GM04504 (cell line): Measurements from ENCODE around the gene CD22.

Experiments used
- DNase-seq: peaks from one replicate; pipeline ENCODE4 v3.0.0-alpha.2; 2012; ENCODE audit warnings: low read depth

CD22 gene

DNA sequence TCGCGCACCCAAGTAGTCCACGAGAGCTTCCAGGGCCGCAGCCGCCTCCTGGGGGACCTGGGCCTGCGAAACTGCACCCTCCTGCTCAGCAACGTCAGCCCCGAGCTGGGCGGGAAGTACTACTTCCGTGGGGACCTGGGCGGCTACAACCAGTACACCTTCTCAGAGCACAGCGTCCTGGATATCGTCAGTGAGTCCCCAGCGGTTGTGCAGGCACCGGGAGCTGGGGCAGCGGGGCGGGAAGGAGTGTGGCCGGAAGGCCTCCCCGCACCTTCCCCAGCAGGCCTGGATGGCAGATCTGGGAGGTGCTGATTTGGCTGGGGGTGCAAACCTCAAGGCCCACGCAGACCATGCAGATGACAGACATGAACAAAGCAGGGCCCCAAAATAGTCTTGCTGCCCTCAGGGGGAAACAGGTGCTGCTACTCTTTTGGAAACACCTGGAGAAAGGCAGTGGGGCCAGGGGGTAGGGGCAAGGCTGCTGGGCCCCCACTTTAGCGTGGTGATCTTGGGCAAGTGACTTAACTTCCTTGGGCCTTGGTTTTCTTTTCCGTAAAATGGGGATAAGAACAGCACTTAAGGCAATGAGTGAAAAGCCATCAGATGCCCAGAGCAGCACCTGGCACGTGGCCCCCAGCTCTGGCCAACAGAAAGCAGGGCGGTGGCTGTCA is 33.1 kb upstream of the CD22 start:
- DNase-seq = no peak

DNA sequence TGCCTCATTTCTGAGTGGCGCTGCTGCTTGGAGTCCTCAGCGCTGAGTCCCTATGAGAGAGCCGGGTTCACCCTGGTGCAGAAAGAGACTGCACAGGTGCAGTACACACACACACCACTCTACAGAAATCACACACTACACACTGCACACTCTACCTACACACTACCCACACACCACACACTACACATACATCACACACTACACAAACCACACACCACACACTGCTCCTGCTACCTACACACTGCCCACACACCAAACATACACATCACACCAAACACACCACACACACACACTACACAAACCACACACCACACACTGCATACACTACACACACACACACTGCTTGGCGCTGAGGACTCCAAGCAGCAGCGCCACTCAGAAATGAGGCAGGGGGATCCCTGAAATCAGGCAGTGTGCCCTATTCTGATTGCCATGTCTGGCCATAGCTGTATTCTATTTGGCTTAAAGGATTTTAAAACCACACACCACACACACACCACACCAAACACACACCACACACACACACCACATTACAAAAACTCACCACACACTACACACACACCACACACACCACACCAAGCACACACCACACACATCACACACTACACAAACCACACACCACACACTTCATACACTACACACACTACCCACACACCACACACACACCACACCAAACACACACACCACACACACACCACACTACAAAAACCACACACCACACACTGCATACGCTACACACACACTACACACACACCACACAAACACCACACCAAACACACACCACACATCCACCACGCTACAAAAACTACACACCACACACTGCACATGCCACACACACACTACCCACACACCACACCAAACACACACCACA is 32.1 kb upstream of the CD22 start:
- DNase-seq = no peak

GRCh38 chr19:35297515-35297848 is 31.5 kb upstream of the CD22 start:
- DNase-seq = no peak

GRCh38 chr19:35297922-35298321 is 31.1 kb upstream of the CD22 start:
- no peak for DNase-seq

GRCh38 chr19:35298561-35298972 is 30.4 kb upstream of the CD22 start:
- no peak for DNase-seq

DNA sequence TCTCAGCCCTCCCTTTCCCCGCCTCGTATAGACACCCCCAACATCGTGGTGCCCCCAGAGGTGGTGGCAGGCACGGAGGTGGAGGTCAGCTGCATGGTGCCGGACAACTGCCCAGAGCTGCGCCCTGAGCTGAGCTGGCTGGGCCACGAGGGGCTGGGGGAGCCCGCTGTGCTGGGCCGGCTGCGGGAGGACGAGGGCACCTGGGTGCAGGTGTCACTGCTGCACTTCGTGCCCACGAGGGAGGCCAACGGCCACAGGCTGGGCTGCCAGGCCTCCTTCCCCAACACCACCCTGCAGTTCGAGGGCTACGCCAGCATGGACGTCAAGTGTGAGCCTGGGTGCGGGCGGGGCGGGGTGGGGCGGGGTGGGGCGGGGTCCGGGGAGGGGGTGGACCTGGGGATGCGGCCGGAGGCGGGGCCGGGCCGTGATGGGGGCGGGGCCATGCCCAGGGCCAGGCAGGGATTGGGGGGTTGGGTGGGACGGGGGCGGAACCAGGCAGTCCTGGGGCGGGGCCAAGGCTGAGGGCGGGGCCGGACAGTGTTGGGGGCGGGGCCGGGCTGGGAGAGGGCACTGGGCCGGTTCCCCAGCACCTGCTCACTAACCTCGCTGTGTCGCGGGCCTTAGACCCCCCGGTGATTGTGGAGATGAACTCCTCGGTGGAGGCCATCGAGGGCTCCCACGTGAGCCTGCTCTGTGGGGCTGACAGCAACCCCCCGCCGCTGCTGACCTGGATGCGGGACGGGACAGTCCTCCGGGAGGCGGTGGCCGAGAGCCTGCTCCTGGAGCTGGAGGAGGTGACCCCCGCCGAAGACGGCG is 29.3 kb upstream of the CD22 start:
- DNase-seq = no peak

GRCh38 chr19:35300339-35300649 is 28.7 kb upstream of the CD22 start:
- DNase-seq = no peak

- DNase-seq = no peak
These were observed 27.0 kb upstream of the CD22 start for GRCh38 chr19:35301961-35302360.

GRCh38 chr19:35302446-35302845 is 26.5 kb upstream of the CD22 start:
- DNase-seq = no peak

DNA sequence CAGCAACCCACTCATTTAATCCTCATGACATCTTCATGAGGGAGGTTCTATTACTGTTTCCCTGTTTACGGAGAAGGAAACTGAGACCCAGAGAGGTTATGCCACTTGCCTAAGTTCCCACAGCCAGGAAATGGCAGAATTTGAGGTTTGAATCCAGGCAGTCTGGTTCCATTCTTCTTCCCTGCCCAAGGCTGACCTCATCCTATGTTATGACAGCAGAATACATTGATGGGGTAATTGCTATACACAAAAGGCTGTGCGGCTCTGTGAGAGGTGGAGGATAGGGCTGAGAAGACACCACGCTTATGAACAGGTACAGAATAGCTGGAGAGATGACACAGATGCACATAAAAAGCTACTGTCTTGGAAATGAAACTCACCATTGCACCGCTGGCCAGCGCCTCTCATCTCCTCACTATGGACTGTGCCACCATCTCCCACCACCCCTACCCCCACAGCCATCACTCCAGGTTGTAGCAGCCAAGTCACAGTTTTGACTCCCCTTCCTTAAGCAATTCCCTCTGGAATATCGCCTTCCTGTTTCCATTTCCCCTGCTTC is 25.6 kb upstream of the CD22 start:
- no peak for DNase-seq

- no peak for DNase-seq
These were observed 25.0 kb upstream of the CD22 start for GRCh38 chr19:35304036-35304435.

GRCh38 chr19:35305181-35305580 is 23.8 kb upstream of the CD22 start:
- DNase-seq = no peak

DNA sequence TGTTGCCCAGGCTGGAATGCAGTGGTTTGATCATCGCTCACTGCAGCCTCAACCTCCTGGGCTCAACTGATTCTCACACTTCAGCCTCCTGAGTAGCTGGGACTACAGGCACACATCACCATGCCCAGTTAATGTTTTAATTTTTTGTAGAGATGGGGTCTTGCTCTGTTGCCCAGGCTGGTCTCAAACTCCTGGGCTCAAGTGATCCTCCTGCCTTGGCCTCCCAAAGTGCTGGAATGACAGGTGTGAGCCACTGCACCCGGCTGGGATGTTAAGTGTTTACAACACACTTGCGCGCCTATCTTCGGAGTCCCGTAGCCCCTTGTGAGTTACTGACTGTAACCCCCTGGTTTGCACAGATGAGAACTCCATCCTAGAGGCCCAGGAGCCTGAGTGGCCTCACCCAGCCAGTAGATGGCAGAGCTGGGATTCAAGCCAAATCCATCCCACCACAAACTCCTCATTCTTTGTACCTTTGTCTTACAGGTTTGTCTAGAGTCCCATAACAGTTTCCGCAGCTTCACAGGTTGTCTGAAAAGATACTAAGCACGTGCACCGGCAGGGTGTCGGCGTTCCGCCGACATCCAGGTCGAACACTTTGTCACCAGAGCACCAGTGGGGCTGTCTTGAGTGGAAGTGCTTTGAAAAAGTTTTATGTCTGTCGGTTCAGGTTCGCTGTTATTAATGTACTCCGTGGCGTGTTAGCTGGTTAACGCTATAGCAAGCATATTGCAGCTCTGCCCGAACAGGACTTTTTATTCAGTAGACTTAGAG is 22.3 kb upstream of the CD22 start:
- no peak for DNase-seq

- DNase-seq = no peak
These were observed 21.1 kb upstream of the CD22 start for GRCh38 chr19:35307931-35308330.

DNA sequence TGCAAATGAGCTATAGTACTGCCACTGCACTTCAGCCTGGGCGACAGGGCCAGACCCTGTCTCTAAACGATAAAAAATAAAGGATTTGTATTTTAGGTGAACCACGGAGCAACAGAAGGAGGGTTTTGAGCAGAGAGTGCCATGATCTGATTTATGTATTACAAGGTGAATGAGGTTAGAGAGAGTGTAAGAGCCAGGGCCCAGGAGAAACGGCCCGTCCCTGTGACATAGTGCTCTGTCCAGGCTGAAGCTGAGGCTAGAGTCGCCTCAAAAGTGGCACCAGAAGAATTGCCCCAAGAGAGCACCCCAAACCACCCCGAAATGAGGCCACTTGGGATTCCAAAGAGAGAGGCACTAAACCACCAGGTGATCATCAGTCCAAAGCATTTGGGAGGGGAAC is 20.1 kb upstream of the CD22 start:
- no peak for DNase-seq

GRCh38 chr19:35309481-35310279 is 19.3 kb upstream of the CD22 start:
- DNase-seq = no peak

DNA sequence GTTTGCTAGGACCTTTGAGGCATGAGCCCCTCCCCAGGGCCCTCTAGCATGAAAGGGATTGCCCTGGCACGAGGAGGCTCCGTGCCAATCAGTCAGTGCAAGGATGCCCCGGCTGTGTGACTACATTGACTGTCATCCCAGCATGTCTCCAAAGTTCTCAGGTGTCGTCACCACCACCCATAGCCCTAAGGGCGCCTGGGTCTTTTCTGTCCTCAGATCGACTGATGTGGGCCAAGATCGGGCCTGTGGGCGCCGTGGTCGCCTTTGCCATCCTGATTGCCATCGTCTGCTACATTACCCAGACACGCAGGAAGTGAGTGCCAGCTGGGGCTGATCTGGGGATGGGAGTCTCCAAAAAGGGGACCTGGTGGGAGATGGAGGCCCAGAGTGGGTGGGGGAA is 18.7 kb upstream of the CD22 start:
- no peak for DNase-seq

DNA sequence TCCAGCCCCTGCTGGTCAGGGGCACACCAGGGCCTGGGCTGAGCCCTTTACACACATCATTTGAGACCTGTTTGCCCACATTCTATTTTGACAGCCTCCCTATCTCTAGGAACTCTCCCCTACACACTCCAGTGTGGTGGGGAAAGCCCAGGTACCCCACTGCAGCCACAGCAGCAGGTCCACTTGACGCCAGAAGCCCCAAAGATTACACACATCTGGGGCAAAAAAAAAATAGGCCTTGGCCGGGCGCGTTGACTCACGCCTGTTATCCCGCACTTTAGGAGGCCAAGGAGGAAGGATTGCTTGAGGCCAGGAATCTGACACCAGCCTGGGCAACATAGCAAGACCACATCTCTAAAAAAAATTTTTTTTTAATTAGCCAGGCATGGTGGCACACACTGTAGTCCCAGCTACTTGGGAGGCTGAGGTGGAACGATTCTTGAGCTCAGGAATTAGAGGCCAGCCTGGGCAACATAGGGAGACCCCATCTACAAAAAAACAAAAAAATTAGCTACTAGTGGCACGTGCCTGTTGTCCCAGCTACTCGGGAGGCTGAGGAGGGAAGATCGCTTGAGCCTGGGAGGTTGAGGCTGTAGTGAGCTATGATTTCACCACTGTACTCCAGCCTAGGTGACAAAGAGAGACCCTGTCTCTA is 18.0 kb upstream of the CD22 start:
- no peak for DNase-seq

- DNase-seq = no peak
These were observed 16.9 kb upstream of the CD22 start for GRCh38 chr19:35311901-35312665.

DNA sequence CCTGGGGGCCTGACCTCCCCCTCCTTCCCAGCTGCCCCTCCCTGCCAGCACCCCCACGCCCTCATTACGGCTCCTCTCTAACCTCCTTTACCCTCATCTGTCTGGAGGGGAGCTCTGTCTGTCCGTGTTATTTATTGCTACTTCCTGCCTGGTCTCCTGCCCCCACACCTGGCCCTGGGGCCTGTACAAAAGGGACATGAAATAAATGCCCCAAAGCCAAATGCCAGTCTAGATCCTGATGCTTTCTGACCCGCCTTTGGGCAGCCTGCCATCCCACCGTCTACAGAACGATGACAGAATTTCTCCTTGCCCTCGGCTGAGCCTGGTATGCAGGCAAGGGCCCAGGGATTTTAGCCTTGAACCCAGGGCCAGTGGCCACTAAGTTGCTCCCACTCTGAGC is 15.4 kb upstream of the CD22 start:
- no peak for DNase-seq
